Stimulated activated CD8-positive, alpha-beta memory T cell treated with anti-CD3 and anti-CD28 coated beads, Interleukin-4, amount 100 ng/mL, for 24 hours (primary cell): ENCODE results near the gene POP5.
"Not testable (repeated sequence)": the region's sequence is repeated elsewhere in the genome, so short reads cannot be mapped to it uniquely, and the experiment has no call there.

Experiments
- DNase-seq: peaks from one replicate; pipeline ENCODE4 v3.0.0-alpha.2; 2020; ENCODE audit warnings: low read depth

Gene POP5

DNA sequence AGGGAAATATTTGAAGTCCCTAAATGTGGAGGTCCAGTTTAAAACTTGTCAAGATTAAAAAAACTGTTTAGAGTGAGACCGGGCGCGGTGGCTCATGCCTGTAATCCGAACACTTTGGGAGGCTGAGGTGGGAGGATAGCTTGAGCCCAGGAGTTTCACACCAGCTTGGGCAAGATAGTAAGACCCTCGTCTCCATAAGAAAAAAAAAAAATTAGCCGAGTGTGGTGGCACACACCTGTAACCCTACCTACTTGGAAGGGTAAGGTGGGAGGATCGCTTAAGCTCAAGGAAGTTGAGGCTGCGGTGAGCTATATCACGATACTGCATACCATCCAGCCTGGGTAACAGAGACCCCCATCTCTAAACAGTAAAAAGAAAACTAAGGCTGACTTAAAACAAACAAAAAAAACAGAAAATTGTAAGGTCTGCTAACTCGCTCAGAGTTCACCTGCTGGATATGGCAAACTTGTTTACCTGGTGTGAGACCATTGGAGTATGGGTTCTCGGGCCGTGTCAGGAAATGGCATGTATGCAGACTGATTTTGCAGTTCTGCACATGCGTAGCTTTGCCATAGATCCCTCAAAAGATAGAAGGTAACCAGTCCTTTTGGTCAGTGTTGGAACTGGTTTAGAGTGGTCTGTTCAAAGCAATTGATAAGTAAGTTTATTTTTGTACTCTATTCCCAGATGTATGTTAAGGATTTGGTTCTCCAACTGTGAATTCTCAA is 45.0 kb downstream of the POP5 start:
- no peak for DNase-seq

DNA sequence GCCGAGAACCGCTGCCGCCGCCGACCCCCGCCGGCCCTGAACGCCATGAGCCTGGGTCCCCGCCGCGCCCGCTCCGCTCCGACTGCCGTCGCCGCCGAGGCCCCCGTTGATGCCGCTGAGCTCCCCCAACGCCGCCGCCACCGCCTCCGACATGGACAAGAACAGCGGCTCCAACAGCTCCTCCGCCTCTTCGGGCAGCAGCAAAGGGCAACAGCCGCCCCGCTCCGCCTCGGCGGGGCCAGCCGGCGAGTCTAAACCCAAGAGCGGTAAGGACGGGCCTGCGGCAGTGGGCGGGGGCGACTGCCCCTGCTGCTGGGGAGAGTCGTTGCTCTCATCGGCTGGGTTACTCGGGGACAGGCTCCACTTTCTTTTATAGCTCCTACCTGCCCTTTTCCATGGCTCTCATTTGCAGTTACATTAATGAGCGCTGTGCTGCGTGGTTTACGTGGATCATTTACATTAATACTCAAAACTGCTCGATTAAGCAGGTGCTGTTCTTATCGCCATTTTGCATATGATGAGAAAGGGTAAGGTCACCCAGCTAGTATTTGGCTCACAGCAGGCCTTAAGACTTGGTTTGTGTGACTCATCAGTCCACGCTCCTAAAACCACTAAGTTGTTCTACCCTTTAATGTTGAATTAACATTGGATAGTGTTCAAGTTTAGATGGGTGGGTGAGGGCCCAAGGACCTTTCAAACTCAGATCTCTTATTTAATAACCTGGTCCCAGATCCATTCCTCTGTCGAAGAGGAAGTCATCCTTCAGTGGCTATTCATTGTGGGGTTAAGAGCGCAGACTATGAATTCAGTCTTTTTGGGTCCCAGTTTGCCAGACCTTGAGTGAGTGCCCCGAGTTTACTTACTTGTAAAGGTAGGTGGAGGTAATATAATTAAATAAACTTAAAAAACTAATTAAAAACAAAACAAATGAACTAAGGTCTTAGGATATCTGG is 46.2 kb downstream of the POP5 start:
- peak; percentile 33 for DNase-seq

DNA sequence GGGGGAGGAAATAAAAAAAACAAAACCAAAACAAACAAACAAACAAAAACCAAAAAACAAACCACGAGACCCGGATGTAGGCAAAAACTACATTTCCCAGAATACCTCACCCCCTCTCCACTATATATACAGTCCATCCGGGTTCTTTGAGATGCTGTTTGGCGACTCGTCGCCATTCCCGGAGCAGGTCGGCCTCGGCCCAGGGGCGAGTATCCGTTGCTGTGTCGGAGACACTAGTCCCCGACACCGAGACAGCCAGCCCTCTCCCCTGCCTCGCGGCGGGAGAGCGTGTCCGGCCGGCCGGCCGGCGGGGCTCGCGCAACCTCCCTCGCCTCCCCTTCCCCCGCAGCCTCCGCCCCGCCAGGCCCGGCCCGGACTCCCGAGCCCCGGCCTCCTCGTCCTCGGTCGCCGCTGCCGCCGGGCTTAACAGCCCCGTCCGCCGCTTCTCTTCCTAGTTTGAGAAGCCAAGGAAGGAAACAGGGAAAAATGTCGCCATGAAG is 46.9 kb downstream of the POP5 start, which contains the start of gene RNF10:
RNF10 (plus strand) TSS at position 154 of the 500 bp plus-strand sequence. CDS start 456 bp downstream, outside the sequence.
- DNase-seq, result peak; percentile 44

DNA sequence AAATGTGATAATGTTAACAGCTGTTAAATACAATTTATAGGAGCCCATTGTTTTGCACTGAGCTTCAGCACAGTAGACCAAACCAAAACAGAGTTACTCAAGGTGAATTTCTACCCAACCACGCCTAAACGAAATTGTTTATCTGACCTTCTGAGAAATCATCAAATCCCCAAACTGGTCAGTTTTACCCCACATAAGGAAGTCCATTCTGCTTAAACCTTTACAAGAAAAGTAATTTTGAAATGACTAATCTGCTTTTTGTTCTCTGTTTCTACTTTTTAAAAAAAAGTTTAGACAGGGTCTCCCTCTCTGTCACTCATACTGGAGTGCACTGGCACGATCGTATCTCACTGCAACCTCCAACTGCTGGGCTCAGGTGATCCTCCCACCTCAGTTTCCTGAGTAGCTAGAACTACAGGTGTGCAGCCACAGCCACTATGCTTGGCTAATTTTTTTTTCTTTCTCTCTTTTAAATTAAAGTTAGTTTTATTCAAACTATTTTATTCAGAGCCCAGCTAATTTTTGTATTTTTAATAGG is 48.4 kb downstream of the POP5 start:
- DNase-seq, result no peak

DNA sequence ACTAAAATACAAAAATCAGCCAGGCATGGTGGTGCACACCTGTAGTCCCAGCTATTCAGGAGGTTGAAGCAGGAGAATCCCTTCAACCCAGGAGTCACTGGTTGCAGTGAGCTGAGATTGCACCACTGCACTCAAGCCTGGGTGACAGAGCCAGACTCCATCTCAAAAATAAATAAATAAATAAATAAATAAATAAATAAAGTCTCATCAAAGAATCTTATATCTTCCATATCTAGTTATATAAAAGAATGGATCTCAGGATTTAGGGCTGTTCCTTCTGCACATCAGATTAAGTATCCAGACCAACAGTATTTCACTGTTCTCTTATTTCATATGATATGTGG is 50.8 kb downstream of the POP5 start:
- DNase-seq, result not testable (repeated sequence)

DNA sequence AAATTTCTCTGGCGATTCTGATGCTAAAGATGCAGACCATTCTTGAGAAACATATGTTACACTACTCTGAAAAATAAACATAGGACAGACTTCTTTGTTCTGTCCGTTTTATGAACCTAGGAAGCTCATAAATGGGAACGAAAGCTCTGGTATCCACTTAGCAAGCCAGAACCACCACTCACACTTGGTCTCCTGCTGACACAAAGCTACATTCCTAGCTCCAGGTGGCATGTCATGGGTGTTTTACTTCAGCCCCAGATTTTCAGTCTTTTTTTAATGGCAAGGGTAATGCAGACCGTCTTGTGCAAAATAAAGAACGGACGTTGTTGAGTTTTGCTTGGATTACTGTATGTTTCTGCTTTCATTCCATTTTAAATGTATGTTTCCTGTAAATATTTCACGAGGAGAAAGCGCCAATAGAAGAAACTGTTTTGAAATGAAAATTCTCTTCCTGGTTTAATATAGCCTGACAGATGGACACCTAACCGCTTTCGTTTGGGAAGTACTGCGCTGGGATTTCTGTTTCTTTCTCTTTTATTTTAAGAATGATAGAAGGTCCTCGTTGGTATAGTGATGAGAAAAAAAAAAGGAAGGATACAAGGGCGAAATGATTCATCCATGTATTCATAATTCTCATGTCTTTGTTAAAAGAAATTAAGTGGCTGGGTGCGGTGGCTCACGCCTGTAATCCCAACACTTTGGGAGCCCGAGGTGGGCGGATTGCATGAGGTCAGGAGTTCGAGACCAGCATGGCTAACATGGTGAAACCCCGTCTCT is 51.4 kb downstream of the POP5 start:
- no peak for DNase-seq

DNA sequence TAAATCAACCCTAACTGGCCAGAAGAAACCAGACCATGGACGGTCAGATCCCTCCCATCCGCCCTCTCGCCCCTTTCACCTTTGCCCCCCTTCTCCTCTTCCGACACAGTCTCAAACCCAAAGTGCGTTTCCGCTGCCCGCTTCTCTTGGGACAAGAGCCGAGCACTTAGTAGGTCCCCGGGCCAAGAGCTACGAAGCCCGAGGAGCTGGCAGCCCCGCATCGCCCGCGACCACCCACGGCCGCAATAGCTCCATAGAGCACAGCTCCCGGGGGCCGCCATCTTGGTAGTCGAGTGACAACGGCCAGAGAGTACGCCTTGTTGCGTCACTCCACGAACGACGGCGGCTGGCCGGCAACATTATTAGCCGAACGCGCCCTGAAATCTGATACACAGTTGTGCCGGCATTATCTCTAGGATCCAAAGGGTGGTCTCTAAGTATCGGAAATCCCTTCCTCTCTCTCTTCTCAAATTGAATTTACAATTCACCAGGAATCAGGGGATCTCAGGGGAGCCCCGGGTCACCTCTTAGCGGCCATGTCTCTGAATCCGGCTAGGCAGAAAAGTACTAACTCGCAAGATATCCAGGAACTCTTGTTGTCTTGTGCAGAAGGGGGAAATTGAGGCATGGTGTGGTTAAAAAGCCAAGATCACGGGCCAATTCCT is 52.2 kb downstream of the POP5 start, which contains the start of gene COQ5:
COQ5 (minus strand) TSS at position 298 of the 665 bp plus-strand sequence; CDS start at position 281, 17 bp downstream.
- peak; percentile 79 for DNase-seq
